Skeletal muscle tissue (tissue), 4 donors: Measurements from ENCODE around the gene NCEH1. TPM values are rescaled to one million over a fixed set of nuclear protein-coding genes. Genes with fewer than 3 reads are reported as not detected.
"Not testable (repeated sequence)": the region's sequence is repeated elsewhere in the genome, so short reads cannot be mapped to it uniquely, and the experiment has no call there.

Experiments
- H3K27ac ChIP-seq: one replicate; pipeline ENCODE4 v1.7.0; 2013; ENCODE audit warnings: mild to moderate bottlenecking, low read depth, low read length, inconsistent platforms
- H3K27me3 ChIP-seq, 3 donors: one replicate each; pipeline ENCODE4 v1.7.0; 2013; ENCODE audit warnings: low read length in 3 of 3; ENCODE audit not compliant: control insufficient read depth in 3 of 3, insufficient read depth in 3 of 3
- H3K36me3 ChIP-seq, 3 donors: one replicate each; pipeline ENCODE4 v1.7.0; 2013; ENCODE audit warnings: low read length in 3 of 3; ENCODE audit not compliant: control insufficient read depth in 3 of 3, insufficient read depth in 3 of 3
- H3K4me1 ChIP-seq, 3 donors: one replicate each; pipeline ENCODE4 v1.7.0; 2013; ENCODE audit warnings: low read length in 3 of 3, mild to moderate bottlenecking in 3 of 3; ENCODE audit not compliant: control insufficient read depth in 3 of 3, insufficient read depth in 3 of 3
- H3K4me3 ChIP-seq, 3 donors: one replicate each; pipeline ENCODE4 v1.7.0; 2013; ENCODE audit warnings: low read length in 3 of 3
- H3K9ac ChIP-seq, 3 donors: one replicate each; pipeline ENCODE4 v1.7.0; 2013; ENCODE audit warnings: low read length in 3 of 3, mild to moderate bottlenecking in 3 of 3, moderate library complexity in 2 of 3, low read depth in 1 of 3
- H3K9me3 ChIP-seq, 3 donors: one replicate each; pipeline ENCODE4 v1.7.0; 2013; ENCODE audit warnings: low read length in 3 of 3; ENCODE audit not compliant: control insufficient read depth in 3 of 3
- total RNA-seq: library from RNA; depleted of rRNA; stranded (reverse); fragments of >200 nt; gene quantifications from one replicate; pipeline ENCODE4 v1.2.3, GENCODE V29; 2014
- donor health status: Osteomylitis.

Gene NCEH1
- total RNA-seq, 1 donor from 2014 or later = 1.6 TPM

GRCh38 chr3:172666181-172666872 is 44.5 kb downstream of the NCEH1 start:
- Histone ChIP-seq H3K36me3 (no peaks in the 10 kb centered on the region), H3K9me3 (no peaks in the 10 kb centered on the region), H3K27me3 (no peaks in the 10 kb centered on the region), H3K4me3 (no peak overlapping the region), H3K4me1 (peaks cover 0 to 2% (median 0%) of the 10 kb centered on the region in 3 donors), H3K27ac (no peak overlapping the region), H3K9ac (no peak overlapping the region)

GRCh38 chr3:172665510-172665909 is 45.4 kb downstream of the NCEH1 start:
- not testable (repeated sequence) for H3K36me3 ChIP-seq, H3K9ac ChIP-seq, H3K4me3 ChIP-seq, H3K27ac ChIP-seq, H3K27me3 ChIP-seq, H3K4me1 ChIP-seq, H3K9me3 ChIP-seq

- H3K27ac ChIP-seq, H3K9ac ChIP-seq, H3K4me1 ChIP-seq, H3K27me3 ChIP-seq, H3K4me3 ChIP-seq, H3K9me3 ChIP-seq, H3K36me3 ChIP-seq: not testable (repeated sequence)
These were observed 50.4 kb downstream of the NCEH1 start for GRCh38 chr3:172660421-172660820.

GRCh38 chr3:172659246-172660002 is 51.4 kb downstream of the NCEH1 start:
- Histone ChIP-seq H3K36me3 (no peaks in the 10 kb centered on the region), H3K27ac (no peak overlapping the region), H3K4me1 (peaks cover 0 to 2% (median 0%) of the 10 kb centered on the region in 3 donors), H3K9me3 (no peaks in the 10 kb centered on the region), H3K9ac (no peak overlapping the region), H3K4me3 (no peak overlapping the region), H3K27me3 (no peaks in the 10 kb centered on the region)

GRCh38 chr3:172658344-172659245 is 52.3 kb downstream of the NCEH1 start:
- H3K27ac ChIP-seq = no peak overlapping the region
- peaks cover 0 to 2% (median 0%) of the 10 kb centered on the region in 3 donors for H3K4me1 ChIP-seq
- H3K9ac ChIP-seq = no peak overlapping the region
- no peaks in the 10 kb centered on the region for H3K9me3 ChIP-seq
- H3K27me3 ChIP-seq = no peaks in the 10 kb centered on the region
- no peak overlapping the region for H3K4me3 ChIP-seq
- no peaks in the 10 kb centered on the region for H3K36me3 ChIP-seq

GRCh38 chr3:172656602-172657001 is 54.3 kb downstream of the NCEH1 start:
- H3K27ac ChIP-seq = no peak overlapping the region
- H3K4me3 ChIP-seq = no peak overlapping the region
- H3K27me3 ChIP-seq = no peaks in the 10 kb centered on the region
- peaks cover 0 to 2% (median 0%) of the 10 kb centered on the region in 3 donors for H3K4me1 ChIP-seq
- no peaks in the 10 kb centered on the region for H3K36me3 ChIP-seq
- no peak overlapping the region for H3K9ac ChIP-seq
- H3K9me3 ChIP-seq = no peaks in the 10 kb centered on the region

GRCh38 chr3:172655388-172655787 is 55.5 kb downstream of the NCEH1 start:
- Histone ChIP-seq H3K36me3 (no peaks in the 10 kb centered on the region), H3K4me3 (no peak overlapping the region), H3K9ac (no peak overlapping the region), H3K4me1 (peaks cover 0 to 2% (median 0%) of the 10 kb centered on the region in 3 donors), H3K27me3 (no peaks in the 10 kb centered on the region), H3K9me3 (no peaks in the 10 kb centered on the region), H3K27ac (no peak overlapping the region)

- Histone ChIP-seq H3K9me3 (no peaks in the 10 kb centered on the region), H3K36me3 (no peaks in the 10 kb centered on the region), H3K4me3 (no peak overlapping the region), H3K27ac (no peak overlapping the region), H3K4me1 (peaks cover 0 to 2% (median 0%) of the 10 kb centered on the region in 3 donors), H3K27me3 (no peaks in the 10 kb centered on the region), H3K9ac (no peak overlapping the region)
These were observed 56.4 kb downstream of the NCEH1 start for GRCh38 chr3:172654470-172654869.

- Histone ChIP-seq H3K27ac (no peak overlapping the region), H3K9me3 (no peaks in the 10 kb centered on the region), H3K27me3 (no peaks in the 10 kb centered on the region), H3K9ac (no peak overlapping the region), H3K36me3 (no peaks in the 10 kb centered on the region), H3K4me1 (peaks cover 2 to 3% (median 2%) of the 10 kb centered on the region in 3 donors), H3K4me3 (no peak overlapping the region)
These were observed 57.8 kb downstream of the NCEH1 start for GRCh38 chr3:172653004-172653572.
